ENCODE results near the gene HOOK1.

HOOK1 gene

DNA sequence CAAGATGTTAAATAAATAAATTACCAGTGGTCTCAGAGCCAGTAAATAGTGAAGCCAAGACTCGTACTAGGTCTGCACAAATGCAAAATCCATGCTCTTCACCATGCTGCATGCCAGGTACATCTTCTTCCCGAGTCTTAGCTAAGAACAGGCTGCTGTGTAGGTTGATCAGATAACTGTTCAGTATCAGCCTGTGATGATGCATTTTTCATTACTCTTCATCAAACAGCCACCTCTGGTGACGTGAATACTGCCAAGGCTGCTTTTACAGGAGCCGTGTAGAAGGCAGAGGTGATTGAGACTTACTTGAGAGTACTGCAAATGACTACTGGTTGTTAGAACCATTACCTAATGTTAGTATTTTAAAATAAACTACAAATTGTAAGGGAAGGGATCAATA is 39.3 kb upstream of the HOOK1 start:
- Histone ChIP-seq H3K27ac (no peak overlapping the region), H3K36me3 (ENCODE audit: insufficient read depth, low read length) (no peaks in the 10 kb centered on the region), H3K9me3 (ENCODE audit: low read depth, low read length) (no peaks in the 10 kb centered on the region), H3K9ac (ENCODE audit: insufficient read length) (no peak overlapping the region), H3K4me3 (no peak overlapping the region)
- TF ChIP-seq FOXP2 (optimal IDR thresholded peaks at IDR 0.05; ENCODE audit: control extremely low read depth, extremely low read length, insufficient read depth) = no peak
- TF ChIP-seq EZH2 (IDR thresholded peaks at IDR 0.05) = no peak
- no peak for TF ChIP-seq POLR2AphosphoS5 (IDR thresholded peaks at IDR 0.05; ENCODE audit: borderline replicate concordance, low read depth, low read length)
- no peak for DNase-seq (ENCODE audit: low read depth, low spot score)

DNA sequence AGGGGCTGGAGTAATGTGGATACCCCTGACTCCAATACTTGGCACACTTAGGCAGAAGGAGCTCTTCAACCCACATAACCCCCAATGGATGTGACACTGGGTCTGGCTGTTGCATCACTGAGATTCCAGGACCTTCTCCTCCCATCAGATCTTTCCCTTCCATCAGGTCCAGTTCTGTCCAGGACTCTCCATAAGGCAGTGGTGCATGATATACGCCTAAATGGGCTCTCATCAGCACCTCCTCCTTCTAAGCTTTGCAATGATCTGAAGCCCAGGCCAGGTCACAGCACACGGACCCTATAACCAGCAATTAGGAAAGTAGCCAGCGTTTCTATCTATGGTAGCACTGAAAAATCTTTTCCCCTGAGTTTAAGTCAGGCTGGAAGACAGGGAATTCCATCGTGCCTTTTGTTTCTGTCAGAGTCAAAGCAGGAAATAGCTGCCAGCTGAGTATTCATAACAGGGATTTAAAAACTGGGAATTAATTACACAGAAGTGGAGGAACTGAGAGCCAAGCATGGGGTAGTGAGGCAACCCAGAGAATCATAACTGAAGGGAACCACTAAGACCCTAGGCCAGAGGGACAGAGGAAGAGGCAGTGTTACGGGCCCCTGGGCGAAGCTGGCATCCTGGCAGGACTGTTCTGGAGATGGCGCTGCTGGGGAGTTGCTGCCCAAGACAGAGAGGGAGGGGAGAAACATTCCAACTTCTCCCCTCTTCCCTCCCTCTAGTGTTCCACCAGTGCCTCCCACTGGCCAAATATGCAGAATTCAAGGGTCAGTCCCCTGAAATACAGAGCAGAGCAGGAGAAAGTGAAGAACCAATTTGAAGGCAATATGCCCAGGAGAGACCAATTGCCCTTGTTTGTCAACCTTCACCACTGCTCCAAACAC is 37.5 kb upstream of the HOOK1 start:
- no peaks in the 10 kb centered on the region for H3K36me3 ChIP-seq (ENCODE audit: insufficient read depth, low read length)
- H3K9me3 ChIP-seq (ENCODE audit: low read depth, low read length) = no peaks in the 10 kb centered on the region
- no peak overlapping the region for H3K9ac ChIP-seq (ENCODE audit: insufficient read length)
- H3K4me3 ChIP-seq = no peak overlapping the region
- no peak overlapping the region for H3K27ac ChIP-seq
- no peak for DNase-seq (ENCODE audit: low read depth, low spot score)
- TF ChIP-seq EZH2 (IDR thresholded peaks at IDR 0.05) (no peak), FOXP2 (optimal IDR thresholded peaks at IDR 0.05; ENCODE audit: control extremely low read depth, extremely low read length, insufficient read depth) (no peak), POLR2AphosphoS5 (IDR thresholded peaks at IDR 0.05; ENCODE audit: borderline replicate concordance, low read depth, low read length) (no peak)

DNA sequence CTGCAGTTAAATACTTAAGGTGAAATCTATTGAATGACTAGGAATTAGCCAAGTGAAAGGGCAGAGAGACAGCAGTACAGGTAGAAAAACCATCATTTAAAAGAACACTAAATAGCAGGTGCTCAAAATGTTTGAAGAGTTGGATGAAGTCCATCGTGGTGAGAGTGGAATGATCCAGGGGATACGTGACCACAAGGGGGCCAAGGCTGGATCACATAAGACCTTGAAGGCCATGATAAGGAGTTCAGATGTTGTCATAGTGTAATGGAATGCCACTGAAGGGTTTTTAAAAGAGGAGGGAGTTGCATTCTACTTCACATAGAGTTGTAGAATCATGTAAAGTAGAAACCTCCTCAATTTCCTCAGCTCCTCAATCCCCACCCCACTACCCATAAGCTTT is 34.8 kb upstream of the HOOK1 start:
- no peaks in the 10 kb centered on the region for H3K9me3 ChIP-seq (ENCODE audit: low read depth, low read length)
- H3K9ac ChIP-seq (ENCODE audit: insufficient read length) = no peak overlapping the region
- H3K4me3 ChIP-seq = no peak overlapping the region
- no peak for TF ChIP-seq FOXP2 (optimal IDR thresholded peaks at IDR 0.05; ENCODE audit: control extremely low read depth, extremely low read length, insufficient read depth)
- no peak for TF ChIP-seq EZH2 (IDR thresholded peaks at IDR 0.05)
- TF ChIP-seq POLR2AphosphoS5 (IDR thresholded peaks at IDR 0.05; ENCODE audit: borderline replicate concordance, low read depth, low read length) = no peak
- no peaks in the 10 kb centered on the region for H3K36me3 ChIP-seq (ENCODE audit: insufficient read depth, low read length)
- no peak overlapping the region for H3K27ac ChIP-seq
- no peak for DNase-seq (ENCODE audit: low read depth, low spot score)

DNA sequence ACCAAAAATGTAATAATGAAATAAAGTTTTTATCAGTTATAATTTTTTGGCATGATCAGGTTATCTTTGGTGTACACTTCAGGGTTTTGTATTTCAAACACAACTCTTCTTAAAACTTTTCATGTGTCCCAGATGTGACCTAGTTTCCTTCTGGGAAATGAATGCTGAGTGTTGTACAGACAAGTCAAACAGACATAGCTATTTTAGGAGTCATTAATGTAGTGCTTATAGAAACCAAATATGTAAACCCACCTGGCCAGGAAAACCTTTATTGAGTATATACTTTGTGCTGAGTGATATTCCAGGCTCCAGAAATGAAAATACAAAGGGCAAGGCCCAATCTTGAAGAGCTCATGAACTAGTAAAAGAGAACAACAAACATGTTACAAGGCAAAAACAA is 25.9 kb upstream of the HOOK1 start:
- H3K9ac ChIP-seq (ENCODE audit: insufficient read length) = no peak overlapping the region
- peaks cover 9% of the 10 kb centered on the region; the same call in 1 of the 2 replicates for H3K9me3 ChIP-seq (ENCODE audit: low read depth, low read length)
- no peak overlapping the region for H3K27ac ChIP-seq
- H3K4me3 ChIP-seq = no peak overlapping the region
- H3K36me3 ChIP-seq (ENCODE audit: insufficient read depth, low read length) = no peaks in the 10 kb centered on the region
- no peak for DNase-seq (ENCODE audit: low read depth, low spot score)
- TF ChIP-seq FOXP2 (optimal IDR thresholded peaks at IDR 0.05; ENCODE audit: control extremely low read depth, extremely low read length, insufficient read depth) (no peak), POLR2AphosphoS5 (IDR thresholded peaks at IDR 0.05; ENCODE audit: borderline replicate concordance, low read depth, low read length) (no peak)

DNA sequence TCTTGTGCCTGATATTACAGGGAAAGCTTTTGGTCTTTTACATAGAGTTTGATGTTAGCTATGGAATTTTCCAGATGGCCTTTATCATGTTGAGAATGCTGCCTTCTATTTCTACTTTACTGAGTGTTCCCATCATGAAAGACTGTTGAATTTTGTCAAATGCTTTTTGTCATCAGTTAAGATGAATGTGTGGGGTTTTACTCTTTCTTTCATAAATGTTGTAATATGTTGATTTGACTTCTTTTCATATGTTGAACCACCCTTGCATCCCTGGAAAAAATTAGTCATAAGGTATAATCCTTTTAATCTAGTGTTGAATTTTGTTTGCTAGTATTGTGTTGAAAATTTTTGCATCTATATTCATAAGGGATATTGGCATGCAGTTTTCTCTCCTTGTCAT is 16.1 kb upstream of the HOOK1 start:
- Histone ChIP-seq H3K36me3 (ENCODE audit: insufficient read depth, low read length) (no peaks in the 10 kb centered on the region), H3K27ac (no peak overlapping the region), H3K4me3 (no peak overlapping the region), H3K9me3 (ENCODE audit: low read depth, low read length) (no peaks in the 10 kb centered on the region), H3K9ac (ENCODE audit: insufficient read length) (no peak overlapping the region)
- no peak for TF ChIP-seq FOXP2 (optimal IDR thresholded peaks at IDR 0.05; ENCODE audit: control extremely low read depth, extremely low read length, insufficient read depth)
- no peak for TF ChIP-seq EZH2 (IDR thresholded peaks at IDR 0.05)
- TF ChIP-seq POLR2AphosphoS5 (IDR thresholded peaks at IDR 0.05; ENCODE audit: borderline replicate concordance, low read depth, low read length) = no peak
- no peak for DNase-seq (ENCODE audit: low read depth, low spot score)

DNA sequence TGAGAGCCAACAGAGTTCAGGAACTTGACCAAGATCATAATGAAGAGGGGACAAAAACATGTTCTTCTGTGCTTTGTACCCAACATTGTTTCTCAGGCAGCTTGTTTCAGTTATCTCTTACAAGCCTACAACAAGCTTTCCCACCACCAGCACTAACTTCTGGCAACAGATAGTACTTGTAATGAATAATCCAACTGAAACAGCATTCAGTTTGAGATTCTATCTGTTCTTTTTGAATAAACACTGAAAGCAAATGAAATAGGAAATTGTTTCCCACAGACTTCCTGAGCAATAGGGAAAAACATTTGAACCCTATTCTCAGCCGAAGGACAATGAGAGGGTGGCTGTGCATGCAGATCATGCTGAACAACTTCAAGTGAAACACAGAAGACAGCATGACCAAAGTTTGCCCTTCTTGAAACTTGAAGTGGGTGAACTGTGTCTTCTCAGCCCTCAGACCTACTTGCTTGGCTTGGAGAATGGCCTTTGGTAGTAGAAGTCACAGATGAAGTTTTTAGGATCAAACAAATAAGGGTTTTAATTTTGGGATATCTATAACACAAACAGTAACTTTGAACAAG is 11.2 kb upstream of the HOOK1 start:
- TF ChIP-seq POLR2AphosphoS5 (IDR thresholded peaks at IDR 0.05; ENCODE audit: borderline replicate concordance, low read depth, low read length) (no peak), EZH2 (IDR thresholded peaks at IDR 0.05) (no peak), FOXP2 (optimal IDR thresholded peaks at IDR 0.05; ENCODE audit: control extremely low read depth, extremely low read length, insufficient read depth) (no peak)
- Histone ChIP-seq H3K9ac (ENCODE audit: insufficient read length) (no peak overlapping the region), H3K27ac (no peak overlapping the region), H3K36me3 (ENCODE audit: insufficient read depth, low read length) (no peaks in the 10 kb centered on the region), H3K4me3 (no peak overlapping the region), H3K9me3 (ENCODE audit: low read depth, low read length) (no peaks in the 10 kb centered on the region)
- no peak for DNase-seq (ENCODE audit: low read depth, low spot score)

DNA sequence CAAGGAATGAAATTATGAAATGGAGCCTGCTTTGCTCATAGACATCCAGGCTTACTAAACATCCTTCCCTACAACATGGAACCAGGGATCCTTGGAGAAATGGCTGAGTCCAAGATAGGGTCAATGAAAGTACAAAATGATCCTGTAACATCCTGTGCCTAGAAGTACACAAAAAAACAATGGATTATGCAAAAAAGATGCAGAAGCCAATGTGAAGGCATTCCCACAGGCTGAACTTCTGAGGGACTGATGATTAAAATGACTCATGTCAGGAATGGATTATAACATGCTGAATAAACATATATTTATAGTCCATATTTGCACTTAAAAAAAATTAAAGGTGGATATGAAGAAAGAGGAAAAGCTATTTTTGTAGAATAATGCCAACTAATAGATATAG is 10.4 kb upstream of the HOOK1 start:
- Histone ChIP-seq H3K9ac (ENCODE audit: insufficient read length) (no peak overlapping the region), H3K4me3 (no peak overlapping the region), H3K36me3 (ENCODE audit: insufficient read depth, low read length) (no peaks in the 10 kb centered on the region), H3K9me3 (ENCODE audit: low read depth, low read length) (no peaks in the 10 kb centered on the region), H3K27ac (no peak overlapping the region)
- no peak for DNase-seq (ENCODE audit: low read depth, low spot score)
- TF ChIP-seq POLR2AphosphoS5 (IDR thresholded peaks at IDR 0.05; ENCODE audit: borderline replicate concordance, low read depth, low read length) (no peak), FOXP2 (optimal IDR thresholded peaks at IDR 0.05; ENCODE audit: control extremely low read depth, extremely low read length, insufficient read depth) (no peak), EZH2 (IDR thresholded peaks at IDR 0.05) (no peak)

DNA sequence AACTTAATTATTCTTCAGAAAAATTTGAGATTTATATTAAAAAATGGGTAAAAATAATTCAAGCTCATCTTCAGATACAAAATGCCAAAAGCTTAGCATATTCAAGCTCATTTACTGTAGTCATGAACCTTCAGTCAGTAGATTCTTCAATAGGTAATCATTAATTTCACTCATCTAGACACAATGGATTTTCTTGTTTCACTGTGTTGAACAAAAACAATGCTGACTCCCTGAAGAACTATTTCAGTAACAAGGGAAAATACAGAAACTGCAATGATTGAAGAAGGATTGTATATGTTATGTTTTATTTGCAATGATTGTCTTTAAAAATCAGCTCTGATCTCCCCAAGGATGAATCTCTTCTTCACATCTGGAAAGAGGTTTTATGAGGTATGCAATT is 9.2 kb upstream of the HOOK1 start:
- TF ChIP-seq POLR2AphosphoS5 (IDR thresholded peaks at IDR 0.05; ENCODE audit: borderline replicate concordance, low read depth, low read length) (no peak), FOXP2 (optimal IDR thresholded peaks at IDR 0.05; ENCODE audit: control extremely low read depth, extremely low read length, insufficient read depth) (no peak), EZH2 (IDR thresholded peaks at IDR 0.05) (no peak)
- no peak overlapping the region for H3K27ac ChIP-seq
- no peaks in the 10 kb centered on the region for H3K9me3 ChIP-seq (ENCODE audit: low read depth, low read length)
- H3K36me3 ChIP-seq (ENCODE audit: insufficient read depth, low read length) = no peaks in the 10 kb centered on the region
- no peak overlapping the region for H3K4me3 ChIP-seq
- DNase-seq (ENCODE audit: low read depth, low spot score) = no peak
- H3K9ac ChIP-seq (ENCODE audit: insufficient read length) = no peak overlapping the region
